Measurements from ENCODE around the gene TENT4A.

- TF ChIP-seq EP300 (IDR thresholded peaks at IDR 0.05; ENCODE audit: borderline replicate concordance in 1 of 2, control insufficient read depth in 1 of 2, low read depth in 2 of 2, low read length in 2 of 2): no peak
- no peak for TF ChIP-seq HDAC2 (IDR thresholded peaks at IDR 0.05)
- TF ChIP-seq CTCF (IDR thresholded peaks at IDR 0.05 in 2 of 3, conservative IDR thresholded peaks at IDR 0.05 in 1 of 3; ENCODE audit: control insufficient read depth in 2 of 3, extremely low read depth in 1 of 3, insufficient read depth in 1 of 3, low read depth in 3 of 3, low read length in 3 of 3): no peak
Observed at GRCh38 chr5:6717687-6718086, 4.5 kb downstream of the TENT4A start.
